C4-2B (cell line): ENCODE measurements around the gene SDCBP2.

Experiments
- ZFX ChIP-seq: fragments of 450-650 bp; IDR thresholded peaks from 2 replicates; pipeline ENCODE4 v1.6.1; 2017
- TF ChIP-seq, protein P1 (sequence below): fragments of 450-650 bp; conservative IDR thresholded peaks from 2 replicates; pipeline ENCODE4 v1.5.1; 2017; ENCODE audit warnings: mild to moderate bottlenecking

DNA sequence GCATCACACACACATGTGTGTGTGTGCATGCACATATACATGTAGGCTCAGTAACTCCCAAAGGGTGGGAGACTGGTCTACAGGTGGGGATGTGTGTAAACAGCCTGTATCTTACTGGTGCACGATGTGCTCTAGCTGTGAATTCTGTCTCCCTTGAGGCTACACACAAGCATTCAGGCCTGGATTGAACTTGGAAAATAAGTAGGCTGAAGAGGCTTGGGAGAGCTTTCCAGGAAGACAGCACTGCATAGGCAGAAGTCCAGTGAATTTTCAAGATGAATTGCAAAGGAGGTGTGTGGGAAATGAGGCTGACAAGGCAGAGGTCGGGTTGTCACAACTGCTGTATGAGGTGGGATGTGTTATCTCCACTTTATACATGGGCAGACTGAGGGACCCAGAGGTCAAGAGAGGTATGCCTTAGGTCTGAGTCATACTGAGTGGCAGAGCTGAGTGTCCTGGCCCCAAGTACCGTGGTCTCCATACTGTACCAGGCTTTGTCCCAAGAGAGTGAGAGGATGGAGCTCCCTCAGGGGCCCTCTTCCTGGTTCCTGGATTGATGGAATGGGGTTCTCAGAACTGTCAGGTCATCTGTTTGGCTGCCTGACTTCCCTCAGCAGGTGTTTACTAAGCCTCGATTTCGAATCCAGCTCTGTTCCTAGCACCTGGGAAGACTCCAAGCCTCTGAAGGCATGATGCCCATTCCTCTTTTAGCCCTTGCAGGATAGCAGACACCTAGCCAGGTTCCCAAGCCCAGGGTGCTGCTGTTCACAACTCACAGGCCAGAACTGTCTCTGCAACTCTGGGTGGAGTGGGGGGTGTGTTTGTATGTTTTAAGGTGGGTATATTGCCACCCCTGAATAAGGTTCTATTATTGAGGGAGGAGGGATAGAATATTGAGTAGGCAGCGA is 48.5 kb downstream of the SDCBP2 start:
- TF ChIP-seq, protein P1, sequence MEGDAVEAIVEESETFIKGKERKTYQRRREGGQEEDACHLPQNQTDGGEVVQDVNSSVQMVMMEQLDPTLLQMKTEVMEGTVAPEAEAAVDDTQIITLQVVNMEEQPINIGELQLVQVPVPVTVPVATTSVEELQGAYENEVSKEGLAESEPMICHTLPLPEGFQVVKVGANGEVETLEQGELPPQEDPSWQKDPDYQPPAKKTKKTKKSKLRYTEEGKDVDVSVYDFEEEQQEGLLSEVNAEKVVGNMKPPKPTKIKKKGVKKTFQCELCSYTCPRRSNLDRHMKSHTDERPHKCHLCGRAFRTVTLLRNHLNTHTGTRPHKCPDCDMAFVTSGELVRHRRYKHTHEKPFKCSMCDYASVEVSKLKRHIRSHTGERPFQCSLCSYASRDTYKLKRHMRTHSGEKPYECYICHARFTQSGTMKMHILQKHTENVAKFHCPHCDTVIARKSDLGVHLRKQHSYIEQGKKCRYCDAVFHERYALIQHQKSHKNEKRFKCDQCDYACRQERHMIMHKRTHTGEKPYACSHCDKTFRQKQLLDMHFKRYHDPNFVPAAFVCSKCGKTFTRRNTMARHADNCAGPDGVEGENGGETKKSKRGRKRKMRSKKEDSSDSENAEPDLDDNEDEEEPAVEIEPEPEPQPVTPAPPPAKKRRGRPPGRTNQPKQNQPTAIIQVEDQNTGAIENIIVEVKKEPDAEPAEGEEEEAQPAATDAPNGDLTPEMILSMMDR = no peak
- TF ChIP-seq ZFX = no peak
